Spleen (tissue), 7 donors: Measurements from ENCODE around the gene RHEB.

ENCODE experiments used
- POLR2AphosphoS5 ChIP-seq, 3 donors: sonication (generic); formaldehyde crosslinking; IDR thresholded peaks; one replicate each; pipeline ENCODE4 v1.5.1; 2017; ENCODE audit warnings: antibody characterized with exemption in 3 of 3
- TF ChIP-seq, protein P1 (sequence below), 11 experiments: fragments of 200-600 bp in 7 of 11; fragments of 450-650 bp in 4 of 11; sonication (generic) in 4 of 11; IDR thresholded peaks in 8 of 11; conservative IDR thresholded peaks in 3 of 11; 1 replicate in 7 of 11; 2 replicates in 4 of 11; pipeline versions ENCODE4 v1.4.0 to v1.8.0; 2016 to 2021; ENCODE audit warnings: antibody characterized with exemption in 11 of 11, inconsistent platforms in 4 of 11, mild to moderate bottlenecking in 1 of 11
- donor health status: DM: no; HTN: no; CAD: no; lungs with moderate emphysema.
- donor health status: DM: no; HTN: no; CAD: no.
- donor health status: DM: no; HTN: no; CAD: no.

- TF ChIP-seq, protein P1, sequence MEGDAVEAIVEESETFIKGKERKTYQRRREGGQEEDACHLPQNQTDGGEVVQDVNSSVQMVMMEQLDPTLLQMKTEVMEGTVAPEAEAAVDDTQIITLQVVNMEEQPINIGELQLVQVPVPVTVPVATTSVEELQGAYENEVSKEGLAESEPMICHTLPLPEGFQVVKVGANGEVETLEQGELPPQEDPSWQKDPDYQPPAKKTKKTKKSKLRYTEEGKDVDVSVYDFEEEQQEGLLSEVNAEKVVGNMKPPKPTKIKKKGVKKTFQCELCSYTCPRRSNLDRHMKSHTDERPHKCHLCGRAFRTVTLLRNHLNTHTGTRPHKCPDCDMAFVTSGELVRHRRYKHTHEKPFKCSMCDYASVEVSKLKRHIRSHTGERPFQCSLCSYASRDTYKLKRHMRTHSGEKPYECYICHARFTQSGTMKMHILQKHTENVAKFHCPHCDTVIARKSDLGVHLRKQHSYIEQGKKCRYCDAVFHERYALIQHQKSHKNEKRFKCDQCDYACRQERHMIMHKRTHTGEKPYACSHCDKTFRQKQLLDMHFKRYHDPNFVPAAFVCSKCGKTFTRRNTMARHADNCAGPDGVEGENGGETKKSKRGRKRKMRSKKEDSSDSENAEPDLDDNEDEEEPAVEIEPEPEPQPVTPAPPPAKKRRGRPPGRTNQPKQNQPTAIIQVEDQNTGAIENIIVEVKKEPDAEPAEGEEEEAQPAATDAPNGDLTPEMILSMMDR (IDR thresholded peaks at IDR 0.05 in 8 of 11, conservative IDR thresholded peaks at IDR 0.05 in 3 of 11), result no peak
- peak in 1 of 3 donors; percentile 7 for TF ChIP-seq POLR2AphosphoS5 (IDR thresholded peaks at IDR 0.05)
Observed at GRCh38 chr7:151493083-151493482, 26.6 kb downstream of the RHEB start.
